T-helper 1 cell treated with Interleukin-12 subunit alpha and Interleukin-12 subunit beta and Interleukin-4 antibody, amounts not matched to agents 30 ng/mL and 1 ng/mL, for 36 hours (primary cell): Measurements from ENCODE around the gene NINJ2. TPM values are rescaled to one million over a fixed set of nuclear protein-coding genes. Genes with fewer than 3 reads are reported as not detected.

ENCODE experiments used
- intact Hi-C: fragments of 100-400 bp; cut with micrococcal nuclease; formaldehyde crosslinking; loops from one replicate; pipeline ENCODE4 v1.15.1; 2024
- total RNA-seq: library from RNA; stranded (reverse); gene quantifications from 2 replicates; pipeline ENCODE4 v1.2.3, GENCODE V29; 2022

Gene NINJ2
- total RNA-seq, 1 donor from 2014 or later, result 16.0 TPM

GRCh38 chr12:622416-622815 is 40.8 kb downstream of the NINJ2 start:
- intact Hi-C loops, result loop anchor here (1.0 to 2.0 kb wide), 4 partner anchors 8 to 52 kb away; no protein-coding TSS in a partner anchor

DNA sequence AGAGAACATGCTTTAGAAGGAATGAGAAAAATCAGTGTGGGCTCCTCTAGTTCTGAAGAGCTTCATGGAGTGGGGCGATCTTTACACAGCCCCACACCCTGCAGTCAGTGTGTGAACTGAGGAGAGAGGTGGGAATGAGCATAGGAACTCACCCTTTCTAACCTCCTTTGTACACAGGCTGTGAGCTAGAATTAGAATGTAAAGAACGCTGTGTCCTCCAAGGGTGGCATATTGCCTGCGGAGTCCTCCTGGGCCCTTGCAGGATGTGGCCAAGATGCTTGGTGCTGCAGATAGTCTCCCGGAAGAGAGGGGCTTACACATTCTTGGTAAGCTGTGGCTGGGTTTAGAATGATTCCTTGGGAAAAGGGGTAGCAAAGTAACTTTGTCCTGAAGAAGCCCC is 43.9 kb downstream of the NINJ2 start:
- intact Hi-C loops, result no loop called here

- intact Hi-C loops, result no loop called here
Observed at GRCh38 chr12:618605-619004, 44.6 kb downstream of the NINJ2 start.

GRCh38 chr12:617304-617915 is 45.8 kb downstream of the NINJ2 start:
- intact Hi-C loops, result no loop called here

DNA sequence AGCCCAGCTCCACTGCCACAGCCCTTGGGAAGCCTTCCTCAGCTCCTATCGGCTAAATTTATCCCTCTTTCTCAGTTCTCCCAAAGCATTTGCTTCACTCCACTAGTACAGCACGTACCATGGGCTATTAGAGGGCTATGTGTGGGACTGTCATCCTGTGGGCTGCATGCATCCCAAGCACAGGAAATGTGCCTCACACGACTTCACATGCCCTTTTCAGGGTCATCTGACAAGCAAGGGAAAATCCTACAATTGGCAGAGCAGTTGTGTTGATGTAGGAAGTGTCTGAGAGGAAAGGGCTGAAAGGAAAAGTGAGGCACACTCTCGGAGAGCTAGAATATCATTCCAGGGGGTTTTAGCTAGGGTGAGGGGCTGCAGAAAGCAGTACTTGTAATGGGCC is 47.6 kb downstream of the NINJ2 start:
- intact Hi-C loops, result no loop called here

- intact Hi-C loops, result no loop called here
Observed at GRCh38 chr12:614411-614970, 48.8 kb downstream of the NINJ2 start.

DNA sequence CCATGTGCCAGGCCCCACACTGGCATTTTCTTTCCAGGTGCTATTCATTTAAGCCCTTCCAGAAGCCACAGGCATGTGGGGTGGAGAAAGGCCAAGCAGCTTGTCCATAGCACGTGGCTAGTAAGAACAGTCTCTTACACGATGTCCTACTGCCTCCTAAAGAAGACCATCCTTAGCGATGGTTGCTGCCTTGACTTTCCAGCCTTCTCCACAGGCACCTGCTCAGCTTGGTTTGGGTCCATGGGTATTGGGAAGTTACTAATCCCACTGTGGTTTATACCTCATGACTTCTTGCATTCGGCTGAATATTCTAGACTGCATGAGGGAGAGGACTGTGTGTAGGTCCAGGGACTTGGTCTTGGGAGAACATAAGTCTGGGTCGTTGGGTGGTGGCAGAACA is 49.2 kb downstream of the NINJ2 start:
- intact Hi-C loops, result no loop called here

- intact Hi-C loops, result no loop called here
Observed at GRCh38 chr12:612886-613285, 50.4 kb downstream of the NINJ2 start.

- intact Hi-C loops, result no loop called here
Observed at GRCh38 chr12:612293-612692, 51.0 kb downstream of the NINJ2 start.

- intact Hi-C loops, result loop anchor here (2.0 kb wide), 1 partner anchor 35 kb away; no protein-coding TSS in a partner anchor
Observed at GRCh38 chr12:611721-612120, 51.5 kb downstream of the NINJ2 start.

DNA sequence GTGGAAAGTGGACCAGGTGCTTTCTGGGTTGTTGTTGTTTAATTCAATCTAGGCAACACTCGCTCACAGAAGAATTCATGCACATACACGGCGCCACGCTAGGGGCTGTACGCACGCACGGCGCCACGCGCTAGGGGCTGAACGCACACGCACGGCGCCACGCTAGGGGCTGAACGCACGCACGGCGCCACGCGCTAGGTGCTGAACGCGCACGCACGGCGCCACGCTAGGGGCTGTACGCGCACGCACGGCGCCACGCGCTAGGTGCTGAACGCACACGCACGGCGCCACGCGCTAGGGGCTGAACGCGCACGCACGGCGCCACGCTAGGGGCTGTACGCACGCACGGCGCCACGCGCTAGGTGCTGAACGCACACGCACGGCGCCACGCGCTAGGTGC is 54.3 kb downstream of the NINJ2 start:
- intact Hi-C loops, result no loop called here

DNA sequence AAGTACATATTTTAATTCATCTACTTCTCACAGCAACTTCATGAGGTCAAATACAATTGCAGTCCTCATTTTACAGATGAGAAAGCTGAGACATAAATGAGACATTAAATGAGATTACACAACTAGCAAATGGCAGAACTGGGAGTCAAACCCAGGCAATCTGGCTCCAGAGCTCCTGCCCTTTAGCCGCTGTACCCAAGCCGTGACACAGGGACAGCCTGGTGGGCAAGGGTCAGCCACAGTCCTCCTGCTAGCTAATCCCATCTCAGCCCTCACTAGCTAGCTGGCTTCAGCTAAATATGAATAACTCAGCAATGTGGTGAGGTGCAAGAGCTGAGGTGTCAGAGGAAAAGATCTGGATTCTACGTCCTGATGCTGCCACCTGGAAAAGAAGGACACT is 54.8 kb downstream of the NINJ2 start:
- intact Hi-C loops, result no loop called here

GRCh38 chr12:607541-608001 is 55.7 kb downstream of the NINJ2 start:
- intact Hi-C loops, result no loop called here

- intact Hi-C loops, result no loop called here
Observed at GRCh38 chr12:604956-605355, 58.3 kb downstream of the NINJ2 start.

- intact Hi-C loops, result no loop called here
Observed at GRCh38 chr12:602700-603068, 60.6 kb downstream of the NINJ2 start.

DNA sequence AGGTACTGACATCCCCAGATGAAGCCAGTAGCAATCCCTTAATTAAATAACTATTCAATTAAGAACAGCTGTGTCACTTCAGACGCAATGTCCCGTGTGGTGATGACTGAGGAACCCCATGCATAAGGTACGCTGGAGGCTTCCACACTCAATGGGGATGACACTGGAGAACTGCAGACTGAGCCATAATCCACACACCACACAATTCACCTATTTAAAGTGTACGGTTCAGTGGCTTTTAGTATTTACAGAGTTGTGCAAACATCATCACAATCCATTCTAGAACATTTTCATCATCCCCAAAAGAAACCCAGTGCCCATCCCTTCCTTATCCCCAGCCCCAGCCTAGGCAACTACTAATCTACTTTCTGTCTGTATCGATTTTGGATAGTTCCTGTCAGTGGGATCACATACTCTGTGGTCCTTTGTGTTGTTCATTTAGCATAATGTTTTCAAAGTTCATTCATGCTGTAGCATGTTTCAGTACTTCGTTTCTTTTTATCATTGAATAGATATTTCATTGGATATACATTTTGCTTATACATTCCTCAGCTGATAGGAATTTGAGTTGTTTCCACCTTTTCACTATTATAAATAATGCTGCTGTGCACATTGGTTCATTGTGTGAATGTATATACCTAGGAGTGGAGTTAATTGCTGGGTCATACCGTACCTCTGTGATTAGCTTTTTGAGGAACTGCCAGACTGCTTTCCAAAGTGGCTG is 61.1 kb downstream of the NINJ2 start:
- intact Hi-C loops, result no loop called here

DNA sequence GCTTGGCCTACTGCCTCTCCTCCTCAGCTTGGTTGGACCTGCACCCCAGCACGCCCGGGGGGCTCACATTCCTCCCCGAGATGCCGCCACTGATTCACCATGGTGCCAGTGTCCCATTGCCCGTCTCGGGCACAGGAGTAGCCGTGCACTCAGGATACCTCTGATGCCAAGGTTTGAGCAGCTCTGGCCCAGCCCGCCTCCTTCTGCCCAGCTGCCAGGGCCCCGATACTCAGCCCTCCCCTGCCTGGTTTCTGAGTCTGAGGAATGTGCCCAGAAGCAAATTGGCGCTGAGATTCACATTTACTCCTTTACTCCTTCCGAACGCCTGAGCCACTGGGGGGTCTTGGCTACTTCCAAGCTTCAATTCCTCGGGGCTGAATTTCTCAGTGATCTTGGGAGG is 63.5 kb downstream of the NINJ2 start:
- intact Hi-C loops, result no loop called here

GRCh38 chr12:597926-598568 is 65.2 kb downstream of the NINJ2 start:
- intact Hi-C loops, result no loop called here

GRCh38 chr12:593396-594270 is 69.6 kb downstream of the NINJ2 start:
- intact Hi-C loops, result no loop called here

DNA sequence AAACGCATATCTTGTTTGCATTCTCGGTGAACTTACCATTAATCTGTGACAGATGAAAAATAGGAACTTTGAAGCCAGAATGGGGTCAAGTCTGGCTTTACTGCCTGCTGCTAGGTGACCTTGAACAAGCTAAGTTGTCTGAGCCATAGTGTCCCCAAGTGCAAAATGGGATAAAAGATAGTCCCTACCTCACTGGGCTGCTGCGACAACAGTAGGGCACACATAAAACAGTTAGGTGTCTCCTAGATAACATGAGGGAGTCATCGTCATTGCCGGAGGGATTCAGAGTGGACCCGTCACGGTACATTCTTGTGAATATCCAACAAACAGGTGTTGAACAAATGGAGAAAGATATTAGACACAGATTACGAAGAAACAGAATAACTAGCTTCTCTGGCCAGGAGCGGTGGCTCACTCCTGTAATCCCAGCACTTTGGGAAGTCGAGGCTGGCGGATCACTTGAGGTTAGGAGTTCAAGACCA is 71.2 kb downstream of the NINJ2 start:
- intact Hi-C loops, result no loop called here
